GM12891 (cell line): ENCODE measurements around the gene METTL21A.

Source experiments
- DNase-seq: peaks from one replicate; pipeline ENCODE4 v3.0.0; 2011; ENCODE audit warnings: low spot score; ENCODE audit not compliant: insufficient read length
- FAIRE-seq: peaks from 2 replicates; lab custom pipeline; 2011; peaks lifted over from hg19 to GRCh38; lab: Jason Lieb, UNC
- PAX5 ChIP-seq: IDR thresholded peaks from 2 replicates; pipeline ENCODE4 v1.6.1; 2011; ENCODE audit warnings: low read length, moderate library complexity, mild to moderate bottlenecking; ENCODE audit not compliant: insufficient read depth, severe bottlenecking
- POLR2A ChIP-seq: IDR thresholded peaks from 2 replicates; pipeline ENCODE4 v1.6.1; 2011; ENCODE audit warnings: low read depth, low read length, control low read depth
- POLR2AphosphoS5 ChIP-seq: IDR thresholded peaks from 2 replicates; pipeline ENCODE4 v1.6.1; 2011; ENCODE audit warnings: low read depth, low read length, control low read depth
- POU2F2 ChIP-seq: IDR thresholded peaks from 2 replicates; pipeline ENCODE4 v1.6.1; 2011; ENCODE audit warnings: low read depth, mild to moderate bottlenecking, control low read depth, low read length, moderate library complexity
- SPI1 ChIP-seq: IDR thresholded peaks from 2 replicates; pipeline ENCODE4 v1.6.1; 2011; ENCODE audit warnings: low read depth, low read length, control low read depth
- TAF1 ChIP-seq: IDR thresholded peaks from 2 replicates; pipeline ENCODE4 v1.6.1; 2011; ENCODE audit warnings: low read depth, low read length, control low read depth

METTL21A gene

DNA sequence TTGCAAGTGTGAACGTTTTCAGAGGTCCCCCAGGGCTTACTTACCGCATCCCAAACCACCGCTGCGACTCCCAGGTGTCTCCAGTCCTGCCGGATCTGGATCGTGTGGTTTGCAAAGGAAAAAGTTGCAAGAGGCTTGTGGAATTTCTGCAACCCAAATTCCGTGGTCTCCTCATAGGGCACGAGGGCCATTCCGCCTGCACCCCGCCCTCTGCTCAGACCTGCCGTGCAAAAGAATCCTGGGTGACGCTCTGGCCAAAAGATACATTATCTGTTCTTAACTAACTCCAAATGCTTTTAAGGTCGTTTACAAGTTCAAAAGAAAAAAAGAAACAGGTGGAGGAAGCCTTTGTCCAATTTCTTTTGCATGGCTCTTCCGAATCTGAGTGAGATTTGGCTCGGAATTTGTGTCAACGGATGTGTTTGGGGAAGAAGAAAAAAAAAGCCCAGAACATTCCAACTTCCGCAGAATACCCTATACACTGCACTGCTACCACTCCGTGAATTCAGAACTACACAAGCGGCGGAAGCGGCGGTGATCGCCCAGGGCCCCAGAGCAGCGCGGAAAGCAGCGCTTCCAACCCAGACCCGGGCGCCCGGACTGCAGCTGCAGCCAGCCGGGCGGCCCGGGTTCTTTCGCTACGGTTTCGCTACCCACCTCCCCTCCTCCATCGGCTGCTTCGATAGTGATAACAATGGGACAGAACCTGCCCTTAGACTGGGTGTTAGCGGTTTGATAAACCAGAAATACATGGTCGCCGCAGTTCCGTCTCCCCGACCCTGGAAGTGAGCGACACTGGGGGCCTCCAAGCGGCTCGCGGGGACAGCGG lies 795 bp downstream of the METTL21A start:
- no peak for DNase-seq
- TF ChIP-seq POLR2A (no peak; the same call in none of the 2 replicates), PAX5 (no peak), POU2F2 (peak; percentile 21; the same call in 1 of the 2 replicates), TAF1 (peak; percentile 52; the same call in 1 of the 2 replicates)
- FAIRE-seq = peak; percentile 76

DNA sequence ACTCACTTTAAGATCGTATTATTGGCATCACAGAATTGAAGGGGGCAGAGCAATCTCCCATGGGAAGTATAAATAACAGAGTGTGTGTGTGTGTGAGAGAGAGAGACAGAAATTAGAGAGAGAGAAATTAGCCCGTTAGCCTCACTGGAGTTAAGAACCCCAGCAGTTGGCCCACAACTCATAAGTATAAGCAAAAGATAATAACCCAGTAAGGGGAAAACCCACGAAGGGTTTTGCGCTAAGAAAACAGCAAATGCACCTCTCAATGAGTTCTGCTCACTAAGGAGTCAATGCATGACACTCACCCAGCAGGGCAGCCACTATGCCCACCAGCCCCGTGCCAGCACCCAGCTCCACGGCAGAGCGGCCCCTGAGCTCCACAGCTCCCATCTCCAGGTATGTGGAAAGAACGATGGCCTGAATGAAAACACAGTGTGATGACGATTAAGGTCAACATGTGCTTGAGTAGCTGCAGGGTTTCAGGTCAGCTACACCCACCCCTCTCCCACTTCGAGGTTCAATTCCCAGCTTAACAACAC lies 3.6 kb downstream of the METTL21A start:
- peak; percentile 81 for FAIRE-seq
- no peak for DNase-seq
- TF ChIP-seq POLR2A (no peak), POU2F2 (no peak), POLR2AphosphoS5 (no peak), PAX5 (no peak), SPI1 (no peak), TAF1 (no peak)

DNA sequence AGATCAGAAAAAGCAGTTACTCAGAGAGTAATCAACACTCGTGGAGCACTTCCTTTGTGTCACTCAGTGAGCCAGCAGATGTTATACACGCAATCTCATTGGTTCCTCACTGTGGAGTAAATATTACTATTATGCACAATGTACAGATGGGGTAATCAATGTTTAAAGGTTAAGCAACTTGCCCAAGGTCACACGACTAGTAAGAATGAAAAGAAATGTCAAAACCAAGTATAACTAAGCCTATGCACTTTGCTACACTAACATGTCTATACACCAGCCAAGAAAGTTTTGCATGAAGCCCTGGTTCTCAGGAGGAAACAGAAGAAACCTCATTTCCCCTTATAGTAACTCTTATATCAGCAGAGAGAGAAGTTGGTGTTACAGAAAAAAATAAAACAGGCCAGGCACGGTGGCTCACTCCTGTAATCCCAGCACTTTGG lies 5.4 kb downstream of the METTL21A start:
- FAIRE-seq = peak; percentile 84
- TF ChIP-seq PAX5 = no peak
- TF ChIP-seq SPI1 = peak; percentile 39; the same call in 1 of the 2 replicates
- DNase-seq = no peak

DNA sequence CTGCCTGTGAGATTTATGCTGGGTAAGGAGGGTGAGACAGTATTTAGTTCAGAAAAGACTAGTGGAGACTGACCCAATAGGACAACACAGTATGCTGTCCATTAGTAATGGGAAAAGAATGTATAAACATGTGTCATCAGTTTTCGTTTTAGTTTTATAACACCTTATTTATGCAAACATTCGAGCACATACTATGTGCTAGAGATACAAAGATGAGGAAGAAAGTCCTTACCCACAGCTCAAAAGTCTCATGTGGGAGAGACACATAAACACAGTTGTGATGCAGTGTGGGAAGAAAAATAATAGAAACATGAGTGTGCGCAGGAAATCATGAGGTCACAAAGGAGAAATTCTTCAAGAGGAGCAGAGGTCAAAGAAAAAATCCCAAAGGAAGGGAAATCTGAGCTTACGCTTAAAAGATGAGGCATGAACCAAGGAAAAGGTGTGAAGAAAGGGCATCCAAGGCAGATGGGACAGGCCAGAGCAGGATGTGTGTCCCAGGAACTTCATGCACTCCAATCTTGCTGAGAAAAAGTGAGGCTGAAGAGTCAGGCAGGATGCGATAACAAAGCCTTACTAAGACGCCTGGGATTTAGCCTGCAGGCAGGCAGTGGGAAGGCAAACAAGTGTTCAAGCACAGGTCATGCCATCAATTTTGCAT lies 8.1 kb downstream of the METTL21A start:
- TF ChIP-seq POLR2AphosphoS5 (no peak), SPI1 (no peak), TAF1 (no peak), POLR2A (no peak), PAX5 (no peak), POU2F2 (no peak)
- FAIRE-seq (no peak), DNase-seq (no peak)

DNA sequence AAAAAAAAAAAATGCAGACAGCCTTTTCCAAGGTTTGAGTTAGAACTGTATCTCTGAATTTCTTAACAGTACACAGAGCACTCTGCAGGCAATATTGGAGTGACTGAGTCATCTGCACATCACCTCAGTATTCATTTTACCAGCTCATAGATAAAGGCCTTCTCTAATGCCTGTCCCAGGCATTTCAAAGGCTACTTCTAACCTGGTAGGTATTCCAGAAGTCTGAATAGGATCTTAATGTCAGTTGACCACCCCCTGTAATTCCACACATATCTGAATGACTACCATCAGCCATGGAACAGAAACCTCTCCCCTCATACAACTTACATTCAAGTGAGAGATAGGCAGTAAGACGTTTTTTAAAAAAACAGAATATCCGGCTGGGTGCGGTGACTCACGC lies 9.0 kb downstream of the METTL21A start:
- FAIRE-seq (no peak), DNase-seq (no peak)
- TF ChIP-seq POU2F2 = no peak
- no peak for TF ChIP-seq SPI1

DNA sequence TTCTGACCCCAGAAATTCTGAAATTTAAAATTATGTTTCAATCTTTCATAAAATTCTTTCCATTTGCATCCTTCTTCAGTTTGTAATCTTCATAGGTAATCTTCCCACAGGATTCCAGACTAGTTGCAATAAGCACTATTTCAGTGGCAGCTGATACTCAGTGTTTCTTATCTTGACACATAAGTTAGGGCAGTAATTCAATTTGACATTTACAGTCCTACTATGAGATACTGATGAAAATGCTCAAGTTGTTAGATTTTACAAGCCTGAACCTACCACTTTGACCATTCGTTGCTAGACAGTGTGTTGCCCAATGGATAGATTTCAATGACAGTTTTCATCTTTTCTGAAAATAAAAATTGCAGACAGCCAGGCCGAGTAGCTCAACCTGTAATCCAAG lies 10.4 kb downstream of the METTL21A start:
- FAIRE-seq (peak; percentile 45), DNase-seq (no peak)
- TF ChIP-seq TAF1 (no peak), POU2F2 (no peak), PAX5 (no peak), SPI1 (no peak), POLR2AphosphoS5 (no peak), POLR2A (no peak)

DNA sequence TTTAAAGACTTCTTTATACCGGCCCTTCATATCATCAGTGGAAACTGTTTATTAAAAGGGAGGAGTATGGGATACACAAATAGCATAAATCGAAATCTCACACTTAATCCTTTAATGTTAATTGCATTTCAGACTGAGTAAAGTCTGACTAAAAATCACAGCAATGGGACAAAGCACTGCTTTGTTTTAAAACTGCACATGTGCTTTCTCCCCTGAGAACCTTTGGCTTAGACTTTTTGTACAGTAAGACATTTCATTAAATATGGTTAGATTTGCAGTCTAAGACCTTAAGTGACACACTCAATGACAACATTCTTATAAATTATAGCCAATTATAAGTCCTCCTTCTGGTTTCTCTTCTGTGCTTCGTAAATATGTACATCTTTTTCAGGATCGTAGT lies 12.5 kb downstream of the METTL21A start:
- TF ChIP-seq POLR2A (no peak), SPI1 (no peak), POLR2AphosphoS5 (no peak), TAF1 (no peak), PAX5 (no peak), POU2F2 (no peak)
- FAIRE-seq = no peak
- DNase-seq = no peak

DNA sequence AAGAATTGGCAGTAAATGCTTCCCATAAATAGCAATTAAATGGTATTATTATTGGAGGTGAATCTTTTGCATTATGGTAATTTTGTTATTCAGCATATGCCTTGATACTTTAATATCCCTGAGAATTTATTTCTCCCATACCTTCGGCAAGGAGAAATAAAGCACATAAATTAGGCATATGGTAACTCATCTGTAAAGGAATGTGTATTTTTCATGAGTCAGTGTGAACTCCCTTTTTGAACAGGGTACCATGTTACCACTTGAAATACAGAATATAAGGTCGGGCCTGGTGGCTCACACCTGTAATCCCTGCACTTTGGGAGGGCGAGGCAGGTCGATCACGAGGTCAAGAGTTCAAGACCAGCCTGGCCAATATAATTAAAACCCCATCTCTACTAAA lies 18.4 kb downstream of the METTL21A start:
- DNase-seq = no peak
- TF ChIP-seq POU2F2 (no peak), POLR2A (no peak), TAF1 (no peak), SPI1 (no peak), POLR2AphosphoS5 (no peak), PAX5 (no peak)
- no peak for FAIRE-seq

DNA sequence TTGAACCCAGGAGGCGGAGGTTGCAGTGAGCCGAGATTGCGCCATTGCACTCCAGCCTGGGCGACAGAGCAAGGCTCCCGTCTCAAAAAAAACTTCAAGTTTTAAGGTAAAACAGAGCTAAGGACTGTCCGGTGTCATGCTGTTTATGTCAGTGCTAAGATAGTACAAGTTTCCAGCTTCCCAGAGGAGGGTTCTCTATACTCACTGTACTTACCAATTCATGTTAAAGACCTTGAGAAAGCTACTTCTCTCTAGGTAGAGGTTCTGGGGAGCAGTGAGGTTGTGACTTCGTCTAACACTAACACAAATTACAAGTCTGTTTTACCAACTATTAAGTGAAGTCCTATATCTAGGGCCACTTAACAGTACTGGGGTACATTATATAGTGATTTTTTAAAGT lies 18.8 kb downstream of the METTL21A start:
- FAIRE-seq = no peak
- TF ChIP-seq POLR2AphosphoS5 (no peak), TAF1 (no peak), POU2F2 (no peak), POLR2A (no peak), PAX5 (no peak)
- DNase-seq = no peak

DNA sequence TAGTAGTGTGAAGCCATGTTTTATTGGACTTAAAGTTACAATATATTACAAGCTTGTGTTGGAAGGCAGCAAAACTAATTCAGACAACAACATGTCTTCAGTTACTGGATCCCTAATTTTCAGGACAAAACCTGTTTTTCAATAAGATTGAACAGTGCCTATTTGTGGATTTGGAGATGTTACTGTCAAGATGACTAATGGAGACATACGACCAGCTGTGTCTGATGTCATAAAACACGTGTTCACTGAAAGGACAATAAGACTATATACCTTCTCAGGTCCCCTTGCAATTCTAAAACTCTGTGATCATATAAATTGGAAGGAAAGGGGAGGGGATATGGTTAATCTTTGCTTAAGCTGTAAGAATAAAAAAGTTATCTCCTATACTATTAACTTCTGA lies 21.7 kb downstream of the METTL21A start:
- TF ChIP-seq SPI1 (no peak), POLR2AphosphoS5 (no peak), POLR2A (no peak), POU2F2 (no peak), PAX5 (no peak), TAF1 (no peak)
- DNase-seq (no peak), FAIRE-seq (peak; percentile 48)
